Calu3 (cell line): ENCODE measurements around the gene PNPLA3. TPM values are rescaled to one million over a fixed set of nuclear protein-coding genes. Genes with fewer than 3 reads are reported as not detected.

Experiments
- BruUV-seq: library from RNA; stranded (reverse); fragments of 400-500 nt; replicated peaks from 2 replicates; lab custom pipeline; 2021; lab: Mats Ljungman, UMichigan
- CTCF ChIA-PET: fragments of 300-600 bp; sonication (Branson Sonifier 250); formaldehyde crosslinking; loops from one replicate; lab custom pipeline; 2022; ENCODE audit warnings: antibody characterized with exemption; lab: Charles Lee
- DNase-seq: peaks from one replicate; pipeline ENCODE4 v3.0.0; 2022
- H3K27ac Mint-ChIP-seq: one replicate; pipeline ENCODE4 v1.8.0; 2022; ENCODE audit warnings: mixed read lengths; ENCODE audit not compliant: unreplicated experiment
- H3K27me3 Mint-ChIP-seq: one replicate; pipeline ENCODE4 v1.8.0; 2022; ENCODE audit warnings: mixed read lengths; ENCODE audit not compliant: unreplicated experiment
- H3K36me3 Mint-ChIP-seq: one replicate; pipeline ENCODE4 v1.8.0; 2022; ENCODE audit warnings: mild to moderate bottlenecking, moderate library complexity, mixed read lengths; ENCODE audit not compliant: insufficient read depth, unreplicated experiment
- H3K4me1 Mint-ChIP-seq: one replicate; pipeline ENCODE4 v1.8.0; 2022; ENCODE audit warnings: mild to moderate bottlenecking, low read depth, mixed read lengths; ENCODE audit not compliant: unreplicated experiment
- H3K4me3 Mint-ChIP-seq: one replicate; pipeline ENCODE4 v1.8.0; 2022; ENCODE audit warnings: mild to moderate bottlenecking, low read depth, moderate library complexity, mixed read lengths; ENCODE audit not compliant: unreplicated experiment
- H3K9me3 Mint-ChIP-seq: one replicate; pipeline ENCODE4 v1.8.0; 2022; ENCODE audit warnings: low read depth, mixed read lengths; ENCODE audit not compliant: unreplicated experiment
- intact Hi-C: fragments of 100-400 bp; cut with micrococcal nuclease; formaldehyde crosslinking; loops from one replicate; pipeline ENCODE4 v1.10.0; 2022; ENCODE audit not compliant: unreplicated experiment
- total RNA-seq: library from RNA; stranded (reverse); gene quantifications from 2 replicates; pipeline ENCODE4 v1.2.3, GENCODE V29; 2022
- TF ChIP-seq, protein P1 (sequence below): fragments of 200-600 bp; IDR thresholded peaks from one replicate; pipeline ENCODE4 v1.8.0; 2022; ENCODE audit warnings: antibody characterized with exemption; ENCODE audit not compliant: unreplicated experiment

Gene PNPLA3
- total RNA-seq, 1 experiment from 2014 or later, result 9.5 TPM

DNA sequence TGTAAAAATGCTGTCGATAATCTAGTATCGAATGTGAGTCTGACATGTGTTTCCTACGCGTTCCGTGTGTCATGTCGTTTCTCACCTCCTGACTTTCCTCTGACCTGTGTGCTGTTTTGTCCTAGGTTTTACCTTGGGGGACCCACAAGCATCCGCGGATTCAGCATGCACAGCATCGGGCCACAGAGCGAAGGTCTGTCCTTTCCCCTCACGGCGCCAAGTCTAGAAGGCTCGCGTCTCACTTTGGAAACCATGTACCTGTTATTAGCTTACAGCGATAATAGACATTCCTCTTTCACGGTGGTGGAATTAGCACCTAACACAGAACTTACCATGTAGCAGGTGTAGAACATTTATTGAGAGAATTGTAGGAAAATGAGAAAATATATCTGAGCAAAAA lies 60.2 kb downstream of the PNPLA3 start:
- H3K4me1 Mint-ChIP-seq, result no peaks in the 10 kb centered on the region
- intact Hi-C loops, result no loop called here
- BruUV-seq, result no TSS peak
- CTCF ChIA-PET, result no interaction called here
- no peak overlapping the region for H3K4me3 Mint-ChIP-seq
- no peak overlapping the region for H3K27ac Mint-ChIP-seq
- no peak for DNase-seq
- TF ChIP-seq, protein P1, sequence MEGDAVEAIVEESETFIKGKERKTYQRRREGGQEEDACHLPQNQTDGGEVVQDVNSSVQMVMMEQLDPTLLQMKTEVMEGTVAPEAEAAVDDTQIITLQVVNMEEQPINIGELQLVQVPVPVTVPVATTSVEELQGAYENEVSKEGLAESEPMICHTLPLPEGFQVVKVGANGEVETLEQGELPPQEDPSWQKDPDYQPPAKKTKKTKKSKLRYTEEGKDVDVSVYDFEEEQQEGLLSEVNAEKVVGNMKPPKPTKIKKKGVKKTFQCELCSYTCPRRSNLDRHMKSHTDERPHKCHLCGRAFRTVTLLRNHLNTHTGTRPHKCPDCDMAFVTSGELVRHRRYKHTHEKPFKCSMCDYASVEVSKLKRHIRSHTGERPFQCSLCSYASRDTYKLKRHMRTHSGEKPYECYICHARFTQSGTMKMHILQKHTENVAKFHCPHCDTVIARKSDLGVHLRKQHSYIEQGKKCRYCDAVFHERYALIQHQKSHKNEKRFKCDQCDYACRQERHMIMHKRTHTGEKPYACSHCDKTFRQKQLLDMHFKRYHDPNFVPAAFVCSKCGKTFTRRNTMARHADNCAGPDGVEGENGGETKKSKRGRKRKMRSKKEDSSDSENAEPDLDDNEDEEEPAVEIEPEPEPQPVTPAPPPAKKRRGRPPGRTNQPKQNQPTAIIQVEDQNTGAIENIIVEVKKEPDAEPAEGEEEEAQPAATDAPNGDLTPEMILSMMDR, result no peak
- peaks cover 44% of the 10 kb centered on the region for H3K36me3 Mint-ChIP-seq
- H3K9me3 Mint-ChIP-seq, result no peaks in the 10 kb centered on the region
- no peaks in the 10 kb centered on the region for H3K27me3 Mint-ChIP-seq

DNA sequence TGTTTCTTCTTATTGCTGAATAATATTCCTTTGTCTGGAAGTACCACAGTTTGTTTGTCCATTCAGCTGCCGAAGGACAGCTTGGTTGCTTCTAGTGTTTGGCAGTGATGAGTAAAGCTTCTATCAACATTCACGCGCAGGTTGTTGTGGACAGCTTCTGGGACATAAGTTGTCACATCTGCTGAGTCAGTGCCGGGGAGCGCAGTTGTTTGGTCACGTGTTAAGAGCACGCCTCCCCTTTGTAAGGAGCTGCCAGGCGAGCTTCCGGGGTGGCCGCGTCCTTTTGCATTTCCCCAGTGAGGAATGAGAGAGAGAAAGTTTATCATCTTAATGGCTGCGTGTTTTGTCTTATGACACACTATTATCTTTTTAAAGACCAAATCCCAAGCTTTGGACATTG lies 61.9 kb downstream of the PNPLA3 start:
- Mint-ChIP-seq H3K36me3 (peaks cover 42% of the 10 kb centered on the region), H3K9me3 (no peaks in the 10 kb centered on the region)
- CTCF ChIA-PET, result interaction anchor here (0.7 to 1.1 kb wide), 3 partner anchors 23 to 318 kb away, joined by 3 read pairs; no protein-coding TSS in a partner anchor

DNA sequence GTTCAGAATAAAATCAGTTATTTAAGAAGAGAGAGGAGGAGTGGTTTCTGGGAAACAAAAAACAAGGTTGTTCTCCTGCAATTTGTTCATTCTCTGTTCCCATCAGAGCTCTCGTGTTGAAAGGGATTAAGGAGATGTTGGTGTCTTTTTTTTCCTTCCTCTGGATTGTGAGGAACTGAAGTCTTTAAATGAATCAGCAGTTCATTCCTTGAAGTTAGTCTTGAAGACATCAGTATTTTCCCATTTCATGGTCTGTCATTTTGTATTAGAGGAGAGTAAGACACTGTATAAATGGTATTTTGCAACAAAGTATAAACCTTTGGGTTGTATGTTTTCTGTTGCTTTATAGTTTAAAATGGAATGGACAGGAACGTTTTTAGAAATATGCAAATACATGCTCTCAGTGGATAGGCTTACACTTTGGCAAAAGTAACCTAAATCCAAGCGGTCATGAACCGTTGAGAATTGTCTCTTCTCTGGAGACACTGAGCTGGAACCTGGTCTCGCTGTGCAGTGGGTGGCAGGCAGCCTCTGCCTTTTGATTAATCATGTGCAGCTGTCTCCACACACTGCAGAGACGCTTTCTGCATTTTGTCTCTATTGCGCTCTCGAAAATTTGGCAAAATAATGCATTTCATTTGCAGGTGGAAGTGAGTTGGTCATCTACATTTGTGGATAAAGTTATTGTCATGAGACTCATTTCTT lies 64.7 kb downstream of the PNPLA3 start:
- no peaks in the 10 kb centered on the region for H3K27me3 Mint-ChIP-seq
- intact Hi-C loops, result no loop called here
- H3K4me3 Mint-ChIP-seq, result no peak overlapping the region
- H3K4me1 Mint-ChIP-seq, result no peaks in the 10 kb centered on the region
- no peaks in the 10 kb centered on the region for H3K9me3 Mint-ChIP-seq
- H3K36me3 Mint-ChIP-seq, result peaks cover 58% of the 10 kb centered on the region
- no peak overlapping the region for H3K27ac Mint-ChIP-seq
- CTCF ChIA-PET, result no interaction called here
- no peak for DNase-seq
- no TSS peak for BruUV-seq
- TF ChIP-seq, protein P1, result no peak

More for the DNA sequence above, 61.9 kb downstream of the PNPLA3 start:
- DNase-seq, result no peak
- Mint-ChIP-seq H3K4me3 (no peak overlapping the region), H3K4me1 (no peaks in the 10 kb centered on the region), H3K27me3 (no peaks in the 10 kb centered on the region), H3K27ac (no peak overlapping the region)
- no TSS peak for BruUV-seq
- TF ChIP-seq, protein P1, result no peak
- intact Hi-C loops, result no loop called here

DNA sequence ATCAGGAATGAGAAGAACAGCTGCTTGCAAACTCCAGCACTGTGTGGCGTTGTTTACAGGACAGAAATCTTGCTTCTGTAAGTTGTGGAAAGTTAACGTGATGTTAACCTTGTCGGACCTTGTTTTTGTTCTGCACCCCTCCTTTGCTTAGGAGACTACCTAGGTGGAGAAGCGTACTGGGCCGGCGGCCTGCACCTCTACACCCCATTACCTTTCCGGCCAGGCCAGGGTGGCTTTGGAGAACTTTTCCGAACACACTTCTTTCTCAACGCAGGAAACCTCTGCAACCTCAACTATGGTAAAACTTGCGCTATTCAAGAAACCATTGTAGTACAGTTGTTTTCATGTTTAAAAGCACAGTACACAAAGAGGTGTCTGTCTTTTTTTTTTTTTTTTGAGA lies 65.4 kb downstream of the PNPLA3 start:
- TF ChIP-seq, protein P1, result no peak
- H3K36me3 Mint-ChIP-seq, result peaks cover 61% of the 10 kb centered on the region
- no TSS peak for BruUV-seq
- CTCF ChIA-PET, result no interaction called here
- no peaks in the 10 kb centered on the region for H3K9me3 Mint-ChIP-seq
- no peaks in the 10 kb centered on the region for H3K4me1 Mint-ChIP-seq
- no peak overlapping the region for H3K27ac Mint-ChIP-seq
- H3K4me3 Mint-ChIP-seq, result no peak overlapping the region
- intact Hi-C loops, result no loop called here
- no peaks in the 10 kb centered on the region for H3K27me3 Mint-ChIP-seq
- DNase-seq, result no peak
